ENCODE data around the gene ARHGEF28. TPM values are rescaled to one million over a fixed set of nuclear protein-coding genes. Genes with fewer than 3 reads are reported as not detected.

Gene ARHGEF28
- total RNA-seq, 1 donor: 26.2 TPM

GRCh38 chr5:73749485-73750270 lies 123.7 kb downstream of the ARHGEF28 start:
- TF ChIP-seq CTCF (IDR thresholded peaks at IDR 0.05; ENCODE audit: insufficient read depth, low read length): no peak
- no peak for DNase-seq (ENCODE audit: low read depth)
- no peak overlapping the region for H3K4me3 ChIP-seq (ENCODE audit: low read depth, low read length)

DNA sequence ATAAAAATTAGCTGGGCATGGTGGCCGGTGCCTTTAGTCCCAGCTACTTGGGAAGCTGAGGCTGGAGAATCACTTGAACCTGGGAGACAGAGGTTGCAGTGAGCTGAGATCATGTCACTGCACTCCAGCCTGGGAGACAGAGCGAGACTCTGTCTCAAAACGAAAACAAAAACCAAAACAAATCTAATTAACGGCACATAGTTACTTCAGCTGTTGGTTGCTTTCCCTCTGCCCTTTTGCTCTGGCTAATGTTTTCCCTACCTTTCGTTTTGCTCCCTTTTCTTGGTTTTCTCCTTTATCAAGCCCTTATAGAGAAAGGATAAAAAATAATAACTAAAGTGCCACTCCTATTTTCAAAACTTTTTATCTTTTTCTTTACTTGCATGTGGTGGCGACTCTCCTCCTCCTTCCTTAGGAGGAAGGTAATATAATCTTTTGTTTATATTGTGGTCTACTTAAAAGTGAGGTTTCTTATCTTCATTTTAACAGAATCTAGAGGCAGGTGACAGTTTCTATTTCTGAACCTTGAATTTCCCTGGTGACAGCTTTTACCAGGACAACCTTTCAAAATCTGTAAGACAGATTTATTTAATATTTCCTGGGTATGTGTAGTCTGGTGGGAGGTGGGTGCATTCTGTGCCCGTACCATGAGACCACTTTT lies 125.4 kb downstream of the ARHGEF28 start:
- no peak for TF ChIP-seq CTCF (IDR thresholded peaks at IDR 0.05; ENCODE audit: insufficient read depth, low read length)
- no peak for DNase-seq (ENCODE audit: low read depth)
- H3K4me3 ChIP-seq (ENCODE audit: low read depth, low read length): no peak overlapping the region

- H3K4me3 ChIP-seq (ENCODE audit: low read depth, low read length): no peak overlapping the region
- TF ChIP-seq CTCF (IDR thresholded peaks at IDR 0.05; ENCODE audit: insufficient read depth, low read length): no peak
- DNase-seq (ENCODE audit: low read depth): no peak
These were observed 128.3 kb downstream of the ARHGEF28 start for GRCh38 chr5:73754254-73754653.

DNA sequence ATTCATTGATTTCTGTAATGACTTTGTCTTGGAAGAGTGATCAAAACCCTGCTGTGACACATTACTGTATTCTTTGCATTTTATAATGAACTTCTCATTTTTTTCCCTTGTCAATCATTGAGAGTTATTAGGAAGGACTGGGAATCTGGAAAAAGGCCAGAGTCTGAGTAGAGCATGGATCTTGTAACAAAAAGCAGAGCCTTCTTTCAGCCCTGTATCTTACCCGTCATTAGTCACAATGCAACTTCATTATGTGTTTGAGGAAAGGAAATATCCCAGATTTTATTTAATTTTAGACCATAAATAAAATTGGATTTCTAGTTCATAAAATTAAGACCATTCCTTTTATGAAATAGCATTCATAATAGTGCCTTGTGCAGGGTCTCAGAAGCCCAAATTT lies 131.4 kb downstream of the ARHGEF28 start:
- no peak for TF ChIP-seq CTCF (IDR thresholded peaks at IDR 0.05; ENCODE audit: insufficient read depth, low read length)
- no peak for DNase-seq (ENCODE audit: low read depth)
- no peak overlapping the region for H3K4me3 ChIP-seq (ENCODE audit: low read depth, low read length)

- no peak overlapping the region for H3K4me3 ChIP-seq (ENCODE audit: low read depth, low read length)
- TF ChIP-seq CTCF (IDR thresholded peaks at IDR 0.05; ENCODE audit: insufficient read depth, low read length): no peak
- peak; percentile 34 for DNase-seq (ENCODE audit: low read depth)
These were observed 133.8 kb downstream of the ARHGEF28 start for GRCh38 chr5:73759771-73760170.

DNA sequence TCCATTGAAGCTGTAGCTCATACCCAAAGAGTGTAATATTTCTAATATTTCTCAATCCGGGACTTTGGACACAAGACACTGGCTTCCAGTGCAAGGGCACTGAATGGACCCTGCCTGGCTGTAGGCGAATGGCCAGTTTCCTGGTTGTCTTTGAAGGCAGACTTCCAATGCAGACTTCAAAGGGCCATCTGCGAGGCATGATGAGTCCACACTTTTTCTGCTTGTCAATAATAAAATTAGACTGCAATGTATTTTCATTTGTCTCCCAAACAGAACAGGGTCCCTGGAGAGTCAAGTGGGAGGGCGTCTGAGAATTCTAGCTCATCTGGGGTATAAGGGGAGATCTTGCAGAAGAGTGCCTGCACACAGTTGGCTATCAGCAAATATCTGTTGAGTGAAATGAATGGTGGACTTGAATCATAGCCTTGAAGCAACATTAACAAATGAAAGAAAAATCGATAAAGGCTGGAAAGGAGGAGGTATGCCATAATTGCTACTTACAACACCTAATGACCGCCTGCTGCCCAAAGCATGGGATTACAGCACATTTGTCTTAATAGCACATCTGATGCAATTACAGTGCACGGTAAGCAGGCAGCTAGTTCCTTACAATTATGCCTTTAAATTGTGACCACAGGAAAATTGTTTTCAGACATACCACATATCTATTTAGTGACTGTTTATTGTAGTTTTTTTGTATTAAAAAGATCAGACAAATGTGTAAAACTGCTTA lies 137.5 kb downstream of the ARHGEF28 start:
- H3K4me3 ChIP-seq (ENCODE audit: low read depth, low read length): no peak overlapping the region
- no peak for DNase-seq (ENCODE audit: low read depth)
- no peak for TF ChIP-seq CTCF (IDR thresholded peaks at IDR 0.05; ENCODE audit: insufficient read depth, low read length)
